Measurements from ENCODE around the gene STX10. TPM values are rescaled to one million over a fixed set of nuclear protein-coding genes. Genes with fewer than 3 reads are reported as not detected.

The STX10 gene
- polyA plus RNA-seq, 1 of the 3 experiments (the other 2 are of a cell fraction): 163 TPM

DNA sequence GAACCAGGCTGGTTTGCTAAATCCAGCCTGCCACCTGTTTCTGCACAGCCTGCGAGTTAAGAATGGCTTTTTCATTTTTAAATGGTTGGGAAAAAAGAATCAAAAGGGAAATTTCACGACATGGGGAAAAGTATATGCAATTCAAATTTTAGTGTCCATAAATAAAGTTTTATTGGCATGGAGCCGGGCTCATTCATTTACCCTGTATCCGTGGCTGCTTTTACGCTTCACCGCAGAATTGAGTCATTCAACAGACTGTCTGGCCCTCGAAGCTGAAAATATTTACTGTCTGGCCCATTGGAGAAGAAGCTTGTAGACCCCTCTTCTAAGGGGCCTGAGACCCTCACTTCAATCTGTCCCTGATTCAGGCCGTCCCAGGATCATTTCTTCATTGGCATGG lies 26.2 kb upstream of the STX10 start:
- H3K79me2 ChIP-seq (ENCODE audit: insufficient read depth): peaks cover under 1% of the 10 kb centered on the region; the same call in 1 of the 2 replicates
- TF ChIP-seq, protein P1, sequence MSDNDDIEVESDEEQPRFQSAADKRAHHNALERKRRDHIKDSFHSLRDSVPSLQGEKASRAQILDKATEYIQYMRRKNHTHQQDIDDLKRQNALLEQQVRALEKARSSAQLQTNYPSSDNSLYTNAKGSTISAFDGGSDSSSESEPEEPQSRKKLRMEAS (IDR thresholded peaks at IDR 0.05; ENCODE audit: low read depth): no peak
- no peak for TF ChIP-seq GATA2 (CRISPR knock-in tag; IDR thresholded peaks at IDR 0.05)
- no peak for TF ChIP-seq YY1 (IDR thresholded peaks at IDR 0.05; ENCODE audit: low read depth)
- TF ChIP-seq NFIC (IDR thresholded peaks at IDR 0.05; ENCODE audit: borderline replicate concordance): no peak
- TF ChIP-seq SIN3A (IDR thresholded peaks at IDR 0.05; ENCODE audit: borderline replicate concordance, low read depth, low read length): no peak
- TF ChIP-seq POLR2AphosphoS5 (IDR thresholded peaks at IDR 0.05; ENCODE audit: low read depth, low read length): no peak
- TF ChIP-seq RXRA (IDR thresholded peaks at IDR 0.05; ENCODE audit: borderline replicate concordance, low read depth): no peak
- TF ChIP-seq MXI1 (IDR thresholded peaks at IDR 0.05; ENCODE audit: low read depth, low read length): no peak
- TF ChIP-seq RCOR1 (IDR thresholded peaks at IDR 0.05; ENCODE audit: low read length): no peak
- TF ChIP-seq, protein P2, sequence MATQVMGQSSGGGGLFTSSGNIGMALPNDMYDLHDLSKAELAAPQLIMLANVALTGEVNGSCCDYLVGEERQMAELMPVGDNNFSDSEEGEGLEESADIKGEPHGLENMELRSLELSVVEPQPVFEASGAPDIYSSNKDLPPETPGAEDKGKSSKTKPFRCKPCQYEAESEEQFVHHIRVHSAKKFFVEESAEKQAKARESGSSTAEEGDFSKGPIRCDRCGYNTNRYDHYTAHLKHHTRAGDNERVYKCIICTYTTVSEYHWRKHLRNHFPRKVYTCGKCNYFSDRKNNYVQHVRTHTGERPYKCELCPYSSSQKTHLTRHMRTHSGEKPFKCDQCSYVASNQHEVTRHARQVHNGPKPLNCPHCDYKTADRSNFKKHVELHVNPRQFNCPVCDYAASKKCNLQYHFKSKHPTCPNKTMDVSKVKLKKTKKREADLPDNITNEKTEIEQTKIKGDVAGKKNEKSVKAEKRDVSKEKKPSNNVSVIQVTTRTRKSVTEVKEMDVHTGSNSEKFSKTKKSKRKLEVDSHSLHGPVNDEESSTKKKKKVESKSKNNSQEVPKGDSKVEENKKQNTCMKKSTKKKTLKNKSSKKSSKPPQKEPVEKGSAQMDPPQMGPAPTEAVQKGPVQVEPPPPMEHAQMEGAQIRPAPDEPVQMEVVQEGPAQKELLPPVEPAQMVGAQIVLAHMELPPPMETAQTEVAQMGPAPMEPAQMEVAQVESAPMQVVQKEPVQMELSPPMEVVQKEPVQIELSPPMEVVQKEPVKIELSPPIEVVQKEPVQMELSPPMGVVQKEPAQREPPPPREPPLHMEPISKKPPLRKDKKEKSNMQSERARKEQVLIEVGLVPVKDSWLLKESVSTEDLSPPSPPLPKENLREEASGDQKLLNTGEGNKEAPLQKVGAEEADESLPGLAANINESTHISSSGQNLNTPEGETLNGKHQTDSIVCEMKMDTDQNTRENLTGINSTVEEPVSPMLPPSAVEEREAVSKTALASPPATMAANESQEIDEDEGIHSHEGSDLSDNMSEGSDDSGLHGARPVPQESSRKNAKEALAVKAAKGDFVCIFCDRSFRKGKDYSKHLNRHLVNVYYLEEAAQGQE (IDR thresholded peaks at IDR 0.05; ENCODE audit: low read depth, low read length): no peak
- TF ChIP-seq FOXJ3 (CRISPR knock-in tag; IDR thresholded peaks at IDR 0.05): no peak
- TF ChIP-seq CTCF (IDR thresholded peaks at IDR 0.05): no peak
- TF ChIP-seq, protein P3, sequence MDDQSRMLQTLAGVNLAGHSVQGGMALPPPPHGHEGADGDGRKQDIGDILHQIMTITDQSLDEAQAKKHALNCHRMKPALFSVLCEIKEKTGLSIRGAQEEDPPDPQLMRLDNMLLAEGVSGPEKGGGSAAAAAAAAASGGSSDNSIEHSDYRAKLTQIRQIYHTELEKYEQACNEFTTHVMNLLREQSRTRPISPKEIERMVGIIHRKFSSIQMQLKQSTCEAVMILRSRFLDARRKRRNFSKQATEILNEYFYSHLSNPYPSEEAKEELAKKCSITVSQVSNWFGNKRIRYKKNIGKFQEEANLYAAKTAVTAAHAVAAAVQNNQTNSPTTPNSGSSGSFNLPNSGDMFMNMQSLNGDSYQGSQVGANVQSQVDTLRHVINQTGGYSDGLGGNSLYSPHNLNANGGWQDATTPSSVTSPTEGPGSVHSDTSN (IDR thresholded peaks at IDR 0.05): no peak
- no peak for TF ChIP-seq ZBTB33 (IDR thresholded peaks at IDR 0.05; ENCODE audit: borderline replicate concordance, low read depth)
- no peak for TF ChIP-seq EZH2phosphoT487 (IDR thresholded peaks at IDR 0.05; ENCODE audit: borderline replicate concordance, low read depth)
- no peak for TF ChIP-seq USF2 (IDR thresholded peaks at IDR 0.05; ENCODE audit: borderline replicate concordance, low read depth, low read length)
- H3K4me1 ChIP-seq (ENCODE audit: control insufficient read depth in 1 of 2, insufficient read depth in 2 of 2, low read depth in 1 of 2, low read length in 1 of 2): peaks cover 8 to 18% of the 10 kb centered on the region in 2 experiments; a peak in 3 of 4 replicates
- no peaks in the 10 kb centered on the region for H3K27me3 ChIP-seq (ENCODE audit: insufficient read depth)
- POLR2A ChIA-PET: interaction anchor here (0.5 to 0.6 kb wide), 2 partner anchors 24 to 46 kb away, joined by 3 read pairs; no protein-coding TSS in a partner anchor
- peaks cover 14% of the 10 kb centered on the region for H3F3A ChIP-seq (replicated peaks; ENCODE audit: insufficient read depth)
- H4K20me1 ChIP-seq (ENCODE audit: insufficient read depth): no peaks in the 10 kb centered on the region
- no peak overlapping the region for H2AFZ ChIP-seq (ENCODE audit: low read depth)
- H3K36me3 ChIP-seq (replicated peaks in 1 of 2; ENCODE audit: control insufficient read depth in 1 of 2, insufficient read depth in 2 of 2, low read length in 1 of 2): no peaks in the 10 kb centered on the region
- H3K9ac ChIP-seq: no peak overlapping the region
- CTCF ChIA-PET: no interaction called here
- no peak overlapping the region for H3K4me2 ChIP-seq
- DNase-seq: no peak
- H3K27ac ChIP-seq (ENCODE audit: low read depth in 2 of 2, low read length in 1 of 2): no peak overlapping the region
- H3K4me3 ChIP-seq (ENCODE audit: low read depth in 2 of 2, low read length in 1 of 2): no peak overlapping the region
- 92% methylated on average over 8 of the region's 8 CpGs for WGBS (ENCODE audit: low lambda C conversion rate)
- H3K9me3 ChIP-seq: no peaks in the 10 kb centered on the region
- no peaks in the 10 kb centered on the region for H3K9me2 ChIP-seq
